Transverse colon (tissue), 3 donors: ENCODE measurements around the gene TMEM108.

Source experiments
- EP300 ChIP-seq: sonication (generic); formaldehyde crosslinking; IDR thresholded peaks from one replicate; pipeline ENCODE4 v1.6.1; 2017; ENCODE audit warnings: antibody characterized with exemption, low read depth
- POLR2A ChIP-seq: fragments of 450-650 bp; IDR thresholded peaks from one replicate; pipeline ENCODE4 v1.6.1; 2016; ENCODE audit warnings: antibody characterized with exemption, mild to moderate bottlenecking, moderate library complexity
- TF ChIP-seq, protein P1 (sequence below), 5 experiments: fragments of 200-600 bp in 3 of 5; fragments of 450-650 bp in 2 of 5; sonication (generic) in 3 of 5; IDR thresholded peaks; 1 replicate in 2 of 5; 2 replicates in 3 of 5; pipeline ENCODE4 v1.5.1; 2016 to 2017; ENCODE audit warnings: antibody characterized with exemption in 5 of 5, inconsistent platforms in 3 of 5, mild to moderate bottlenecking in 2 of 5, moderate library complexity in 1 of 5

DNA sequence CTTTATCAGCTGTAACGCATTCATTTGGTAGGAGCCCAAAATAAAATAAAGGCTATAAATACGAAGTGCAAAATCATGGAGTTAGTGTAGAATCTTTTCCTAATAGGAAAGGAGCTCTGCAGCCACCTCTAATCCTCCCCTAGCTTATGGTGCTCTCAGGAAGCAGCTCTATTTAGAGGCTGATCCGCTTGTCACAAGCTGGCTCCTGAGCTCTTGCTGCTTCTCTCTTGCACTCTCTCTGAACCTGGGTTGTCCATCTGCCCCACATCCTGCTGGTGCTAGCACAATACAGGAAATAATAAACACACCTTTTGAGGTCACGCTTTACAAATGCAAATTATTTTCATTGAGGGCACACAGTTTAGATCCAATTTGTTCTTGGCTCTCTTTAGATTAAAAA lies 324.3 kb downstream of the TMEM108 start:
- no peak for TF ChIP-seq POLR2A
- TF ChIP-seq, protein P1, sequence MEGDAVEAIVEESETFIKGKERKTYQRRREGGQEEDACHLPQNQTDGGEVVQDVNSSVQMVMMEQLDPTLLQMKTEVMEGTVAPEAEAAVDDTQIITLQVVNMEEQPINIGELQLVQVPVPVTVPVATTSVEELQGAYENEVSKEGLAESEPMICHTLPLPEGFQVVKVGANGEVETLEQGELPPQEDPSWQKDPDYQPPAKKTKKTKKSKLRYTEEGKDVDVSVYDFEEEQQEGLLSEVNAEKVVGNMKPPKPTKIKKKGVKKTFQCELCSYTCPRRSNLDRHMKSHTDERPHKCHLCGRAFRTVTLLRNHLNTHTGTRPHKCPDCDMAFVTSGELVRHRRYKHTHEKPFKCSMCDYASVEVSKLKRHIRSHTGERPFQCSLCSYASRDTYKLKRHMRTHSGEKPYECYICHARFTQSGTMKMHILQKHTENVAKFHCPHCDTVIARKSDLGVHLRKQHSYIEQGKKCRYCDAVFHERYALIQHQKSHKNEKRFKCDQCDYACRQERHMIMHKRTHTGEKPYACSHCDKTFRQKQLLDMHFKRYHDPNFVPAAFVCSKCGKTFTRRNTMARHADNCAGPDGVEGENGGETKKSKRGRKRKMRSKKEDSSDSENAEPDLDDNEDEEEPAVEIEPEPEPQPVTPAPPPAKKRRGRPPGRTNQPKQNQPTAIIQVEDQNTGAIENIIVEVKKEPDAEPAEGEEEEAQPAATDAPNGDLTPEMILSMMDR (IDR thresholded peaks at IDR 0.05), result no peak
- TF ChIP-seq EP300, result no peak
